OCI-LY3 (cell line): ENCODE measurements around the gene HERC6.

Experiments
- H2AFZ ChIP-seq: fragments of 200-600, 300-600 bp; shearing (Covaris generic); 2 replicates; pipeline ENCODE4 v1.6.0; 2014; ENCODE audit warnings: antibody characterized with exemption, low read depth, low read length
- H3K27ac ChIP-seq: fragments of 200-600, 300-600 bp; sonication (generic); 2 replicates; pipeline ENCODE4 v1.5.1; 2014; ENCODE audit warnings: mild to moderate bottlenecking, low read length, moderate library complexity, mixed read lengths
- H3K27me3 ChIP-seq: fragments of 200-600, 300-600 bp; sonication (generic); 2 replicates; pipeline ENCODE4 v1.6.1; 2014; ENCODE audit warnings: low read depth, low read length, mixed read lengths
- H3K36me3 ChIP-seq: fragments of 200-600, 300-600 bp; sonication (generic); replicated peaks from 2 replicates; pipeline ENCODE3; 2014; ENCODE audit warnings: low read depth, low read length, mixed read lengths
- H3K4me1 ChIP-seq: fragments of 300-600, 200-600 bp; sonication (generic); 2 replicates; pipeline ENCODE4 v1.6.1; 2014; ENCODE audit warnings: low read length, mixed read lengths
- H3K4me2 ChIP-seq: fragments of 200-600, 300-600 bp; sonication (generic); 2 replicates; pipeline ENCODE4 v1.6.1; 2014; ENCODE audit warnings: low read length, mixed read lengths
- H3K4me3 ChIP-seq: fragments of 300-600, 200-600 bp; sonication (generic); 2 replicates; pipeline ENCODE4 v1.5.1; 2014; ENCODE audit warnings: antibody characterized with exemption, mild to moderate bottlenecking, low read length, moderate library complexity
- H3K79me2 ChIP-seq: fragments of 300-600, 200-600 bp; shearing (Covaris generic); 2 replicates; pipeline ENCODE4 v1.6.1; 2014; ENCODE audit warnings: mild to moderate bottlenecking, low read length, mixed read lengths
- H3K9ac ChIP-seq: fragments of 300-600, 200-600 bp; shearing (Covaris generic); 2 replicates; pipeline ENCODE4 v1.6.0; 2014; ENCODE audit warnings: mild to moderate bottlenecking, low read length, moderate library complexity
- H3K9me3 ChIP-seq: fragments of 200-600, 300-600 bp; shearing (Covaris generic); 2 replicates; pipeline ENCODE4 v1.6.1; 2014; ENCODE audit warnings: low read length, mixed read lengths; ENCODE audit not compliant: insufficient read depth
- H4K20me1 ChIP-seq: fragments of 200-600, 300-600 bp; sonication (generic); 2 replicates; pipeline ENCODE4 v1.6.1; 2016; ENCODE audit warnings: low read length, mixed read lengths; ENCODE audit not compliant: insufficient read depth
- EZH2phosphoT487 ChIP-seq: fragments of 200-600 bp; shearing (Covaris generic); IDR thresholded peaks from 2 replicates; pipeline ENCODE4 v1.6.1; 2018; ENCODE audit warnings: antibody characterized with exemption, mixed run types, low read depth
- TF ChIP-seq, protein P1 (sequence below): fragments of 200-600, 300-600 bp; sonication (generic); IDR thresholded peaks from 2 replicates; pipeline ENCODE4 v1.5.1; 2014; ENCODE audit warnings: antibody characterized with exemption, low read length, low read depth

The HERC6 gene

DNA sequence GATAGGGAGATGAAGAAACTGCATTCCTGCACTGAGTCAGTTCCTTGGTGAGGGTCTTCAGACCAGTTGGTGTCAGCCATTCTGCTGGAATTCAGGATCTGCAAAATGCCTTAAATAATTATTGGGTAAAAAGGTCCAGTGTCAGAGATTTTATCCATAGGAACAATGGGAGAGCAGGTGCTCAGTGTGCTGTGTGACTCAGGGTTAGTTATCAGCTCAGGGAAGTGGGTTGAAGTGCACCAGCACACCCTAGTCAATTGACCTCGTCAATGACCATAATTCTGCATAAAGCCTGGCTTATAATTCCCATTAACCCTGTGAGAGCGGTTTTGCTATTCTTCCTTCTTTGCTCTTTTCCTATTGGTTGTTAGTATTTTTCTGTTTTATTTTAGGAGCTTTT lies 37.3 kb downstream of the HERC6 start:
- H3K36me3 ChIP-seq: no peaks in the 10 kb centered on the region
- H3K4me1 ChIP-seq: peaks cover 7% of the 10 kb centered on the region
- H3K9me3 ChIP-seq: no peaks in the 10 kb centered on the region
- TF ChIP-seq, protein P1, sequence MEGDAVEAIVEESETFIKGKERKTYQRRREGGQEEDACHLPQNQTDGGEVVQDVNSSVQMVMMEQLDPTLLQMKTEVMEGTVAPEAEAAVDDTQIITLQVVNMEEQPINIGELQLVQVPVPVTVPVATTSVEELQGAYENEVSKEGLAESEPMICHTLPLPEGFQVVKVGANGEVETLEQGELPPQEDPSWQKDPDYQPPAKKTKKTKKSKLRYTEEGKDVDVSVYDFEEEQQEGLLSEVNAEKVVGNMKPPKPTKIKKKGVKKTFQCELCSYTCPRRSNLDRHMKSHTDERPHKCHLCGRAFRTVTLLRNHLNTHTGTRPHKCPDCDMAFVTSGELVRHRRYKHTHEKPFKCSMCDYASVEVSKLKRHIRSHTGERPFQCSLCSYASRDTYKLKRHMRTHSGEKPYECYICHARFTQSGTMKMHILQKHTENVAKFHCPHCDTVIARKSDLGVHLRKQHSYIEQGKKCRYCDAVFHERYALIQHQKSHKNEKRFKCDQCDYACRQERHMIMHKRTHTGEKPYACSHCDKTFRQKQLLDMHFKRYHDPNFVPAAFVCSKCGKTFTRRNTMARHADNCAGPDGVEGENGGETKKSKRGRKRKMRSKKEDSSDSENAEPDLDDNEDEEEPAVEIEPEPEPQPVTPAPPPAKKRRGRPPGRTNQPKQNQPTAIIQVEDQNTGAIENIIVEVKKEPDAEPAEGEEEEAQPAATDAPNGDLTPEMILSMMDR: no peak
- no peak for TF ChIP-seq EZH2phosphoT487
- no peak overlapping the region for H2AFZ ChIP-seq
- H3K79me2 ChIP-seq: no peaks in the 10 kb centered on the region
- H3K27me3 ChIP-seq: no peaks in the 10 kb centered on the region
- H3K27ac ChIP-seq: no peak overlapping the region
- H3K9ac ChIP-seq: no peak overlapping the region
- H3K4me2 ChIP-seq: no peak overlapping the region
- no peaks in the 10 kb centered on the region for H4K20me1 ChIP-seq
- no peak overlapping the region for H3K4me3 ChIP-seq

DNA sequence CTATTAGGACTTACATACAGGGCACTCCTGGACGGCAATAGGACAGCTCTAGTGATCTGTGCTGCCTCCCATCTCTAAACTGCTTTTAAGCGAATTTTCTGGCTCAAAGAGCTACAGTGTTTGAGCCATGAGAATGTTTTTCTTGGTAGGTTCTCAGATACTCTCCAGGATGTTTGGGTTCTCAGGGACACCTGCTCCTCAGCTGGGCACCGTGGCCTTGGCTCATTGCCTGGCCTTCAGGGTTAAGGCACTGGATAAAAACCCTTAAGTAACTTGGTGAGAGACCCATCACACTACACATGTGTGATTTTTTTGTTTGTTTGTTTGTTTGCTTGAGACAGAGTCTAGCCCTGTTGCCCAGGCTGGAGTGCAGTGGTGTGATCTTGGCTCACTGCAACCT lies 39.8 kb downstream of the HERC6 start:
- Histone ChIP-seq H3K9ac (no peak overlapping the region), H2AFZ (no peak overlapping the region), H3K4me3 (no peak overlapping the region), H3K4me2 (no peak overlapping the region), H3K36me3 (no peaks in the 10 kb centered on the region), H4K20me1 (no peaks in the 10 kb centered on the region), H3K27me3 (no peaks in the 10 kb centered on the region), H3K27ac (no peak overlapping the region), H3K4me1 (no peaks in the 10 kb centered on the region), H3K79me2 (no peaks in the 10 kb centered on the region), H3K9me3 (no peaks in the 10 kb centered on the region)
- TF ChIP-seq EZH2phosphoT487: no peak
- TF ChIP-seq, protein P1: no peak

DNA sequence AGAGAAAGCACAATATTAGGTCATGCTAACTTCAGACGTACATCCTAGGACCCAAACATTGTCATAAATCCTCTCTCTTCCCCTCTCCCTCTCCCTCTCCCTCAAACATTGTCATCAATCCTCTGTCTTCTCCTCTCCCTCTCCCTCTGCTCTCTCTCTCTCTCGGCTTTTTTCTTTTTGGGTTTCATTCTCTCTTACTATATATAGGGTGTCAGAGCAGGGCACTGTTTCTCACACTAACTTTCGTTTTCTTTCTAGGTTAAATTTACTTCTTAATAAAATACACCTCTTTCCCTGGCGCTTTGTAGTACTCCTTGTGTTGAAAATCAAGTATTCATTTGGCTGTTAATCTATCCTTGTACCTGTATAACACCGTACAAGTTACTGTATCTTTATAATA lies 41.2 kb downstream of the HERC6 start:
- Histone ChIP-seq H3K9ac (no peak overlapping the region), H2AFZ (no peak overlapping the region), H3K4me2 (no peak overlapping the region), H3K9me3 (no peaks in the 10 kb centered on the region), H3K27ac (no peak overlapping the region), H3K4me1 (no peaks in the 10 kb centered on the region), H3K79me2 (no peaks in the 10 kb centered on the region), H3K27me3 (no peaks in the 10 kb centered on the region), H3K4me3 (no peak overlapping the region), H3K36me3 (no peaks in the 10 kb centered on the region), H4K20me1 (no peaks in the 10 kb centered on the region)
- TF ChIP-seq, protein P1: no peak
- TF ChIP-seq EZH2phosphoT487: no peak

DNA sequence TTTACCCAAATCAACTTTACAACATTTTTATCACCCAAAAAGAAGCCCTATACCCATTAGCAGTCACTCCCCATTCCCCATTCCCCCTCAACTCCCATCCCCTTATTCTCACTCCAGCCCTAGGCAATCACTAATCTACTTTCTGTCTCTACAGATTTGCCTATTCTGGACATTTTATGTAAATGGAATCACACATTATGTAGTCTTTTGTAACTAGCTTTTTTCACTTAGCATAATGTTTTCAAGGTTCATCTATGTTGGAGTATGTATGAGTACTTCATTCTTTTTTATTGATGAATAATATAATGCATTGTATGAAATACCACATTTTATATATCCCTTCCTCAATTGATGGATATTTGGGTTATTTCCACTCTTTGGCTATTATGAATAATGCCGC lies 42.2 kb downstream of the HERC6 start:
- Histone ChIP-seq H3K79me2 (no peaks in the 10 kb centered on the region), H3K27me3 (no peaks in the 10 kb centered on the region), H3K4me3 (no peak overlapping the region), H3K36me3 (no peaks in the 10 kb centered on the region), H3K4me2 (no peak overlapping the region), H3K27ac (no peak overlapping the region), H3K9ac (no peak overlapping the region), H4K20me1 (no peaks in the 10 kb centered on the region), H2AFZ (no peak overlapping the region), H3K9me3 (no peaks in the 10 kb centered on the region), H3K4me1 (no peaks in the 10 kb centered on the region)
- TF ChIP-seq, protein P1: no peak
- no peak for TF ChIP-seq EZH2phosphoT487
